Peyer's patch (tissue), 4 donors: ENCODE data around the gene MED9.

ENCODE experiments used
- CTCF ChIP-seq, 6 experiments: fragments of 450-650 bp in 4 of 6; fragments of 200-600 bp in 2 of 6; sonication (generic) in 1 of 6; IDR thresholded peaks; one replicate each; pipeline ENCODE4 v1.5.1; 2017 to 2019; ENCODE audit warnings: antibody characterized with exemption in 6 of 6, mild to moderate bottlenecking in 3 of 6, moderate library complexity in 1 of 6
- POLR2A ChIP-seq, 2 donors: fragments of 450-650 bp; IDR thresholded peaks; one replicate each; pipeline ENCODE4 v1.5.1; 2017; ENCODE audit warnings: antibody characterized with exemption in 2 of 2, mild to moderate bottlenecking in 2 of 2, moderate library complexity in 2 of 2

GRCh38 chr17:17506893-17507464 is 30.2 kb downstream of the MED9 start:
- TF ChIP-seq CTCF (IDR thresholded peaks at IDR 0.05) (no peak), POLR2A (IDR thresholded peaks at IDR 0.05) (no peak)
